Loucy (cell line): Measurements from ENCODE around the gene HEPHL1.

ENCODE experiments used
- H2AFZ ChIP-seq: fragments of 200-600 bp; sonication (generic); 2 replicates; pipeline ENCODE4 v1.6.0; 2016; ENCODE audit warnings: antibody characterized with exemption, mild to moderate bottlenecking, low read length, moderate library complexity
- H3F3A ChIP-seq: fragments of 200-600 bp; 2 replicates; pipeline ENCODE4 v1.6.0; 2016; ENCODE audit warnings: antibody characterized with exemption, low read depth, mild to moderate bottlenecking
- H3K27me3 ChIP-seq: fragments of 200-600 bp; sonication (generic); 2 replicates; pipeline ENCODE4 v1.6.1; 2014; ENCODE audit warnings: low read length, mild to moderate bottlenecking; ENCODE audit not compliant: insufficient read depth, poor library complexity, severe bottlenecking
- H3K36me3 ChIP-seq: fragments of 200-600 bp; sonication (generic); 2 replicates; pipeline ENCODE4 v1.6.1; 2016; ENCODE audit warnings: low read length; ENCODE audit not compliant: insufficient read depth
- H3K4me1 ChIP-seq: fragments of 200-600 bp; sonication (generic); 2 replicates; pipeline ENCODE4 v1.5.1; 2014; ENCODE audit warnings: low read length, mild to moderate bottlenecking; ENCODE audit not compliant: insufficient read depth, poor library complexity, severe bottlenecking
- H3K4me2 ChIP-seq: fragments of 200-600 bp; sonication (generic); 2 replicates; pipeline ENCODE4 v1.6.0; 2014; ENCODE audit warnings: antibody characterized with exemption, low read length, low read depth, mild to moderate bottlenecking; ENCODE audit not compliant: poor library complexity, severe bottlenecking
- H3K4me3 ChIP-seq: fragments of 200-600 bp; sonication (generic); 2 replicates; pipeline ENCODE4 v1.5.1; 2014; ENCODE audit warnings: low read length, mild to moderate bottlenecking, mixed read lengths; ENCODE audit not compliant: poor library complexity, severe bottlenecking
- H3K79me2 ChIP-seq: fragments of 200-600 bp; sonication (generic); 2 replicates; pipeline ENCODE4 v1.6.1; 2014; ENCODE audit warnings: low read length; ENCODE audit not compliant: insufficient read depth
- H3K9ac ChIP-seq: fragments of 200-600 bp; sonication (generic); 2 replicates; pipeline ENCODE4 v1.6.0; 2014; ENCODE audit warnings: mild to moderate bottlenecking, low read depth, low read length, moderate library complexity; ENCODE audit not compliant: poor library complexity, severe bottlenecking
- H3K9me2 ChIP-seq: fragments of 200-600 bp; sonication (generic); replicated peaks from 2 replicates; pipeline ENCODE4 v1.6.1; 2016; ENCODE audit warnings: low read depth, low read length, mixed read lengths
- H3K9me3 ChIP-seq: fragments of 200-600 bp; sonication (generic); 2 replicates; pipeline ENCODE4 v1.6.1; 2014; ENCODE audit warnings: mild to moderate bottlenecking, antibody characterized with exemption, low read length, low read depth; ENCODE audit not compliant: insufficient read depth
- H4K20me1 ChIP-seq: fragments of 200-600 bp; sonication (generic); 2 replicates; pipeline ENCODE4 v1.6.0; 2014; ENCODE audit warnings: antibody characterized with exemption, low read length, mild to moderate bottlenecking; ENCODE audit not compliant: insufficient read depth, poor library complexity, severe bottlenecking
- EZH2phosphoT487 ChIP-seq: fragments of 200-600 bp; IDR thresholded peaks from 2 replicates; pipeline ENCODE4 v1.6.1; 2018; ENCODE audit warnings: antibody characterized with exemption, mild to moderate bottlenecking, moderate library complexity, borderline replicate concordance
- TF ChIP-seq, protein P1 (sequence below): fragments of 200-600 bp; sonication (generic); conservative IDR thresholded peaks from 2 replicates; pipeline ENCODE4 v1.5.1; 2014; ENCODE audit warnings: mild to moderate bottlenecking, antibody characterized with exemption, low read length

HEPHL1 gene

DNA sequence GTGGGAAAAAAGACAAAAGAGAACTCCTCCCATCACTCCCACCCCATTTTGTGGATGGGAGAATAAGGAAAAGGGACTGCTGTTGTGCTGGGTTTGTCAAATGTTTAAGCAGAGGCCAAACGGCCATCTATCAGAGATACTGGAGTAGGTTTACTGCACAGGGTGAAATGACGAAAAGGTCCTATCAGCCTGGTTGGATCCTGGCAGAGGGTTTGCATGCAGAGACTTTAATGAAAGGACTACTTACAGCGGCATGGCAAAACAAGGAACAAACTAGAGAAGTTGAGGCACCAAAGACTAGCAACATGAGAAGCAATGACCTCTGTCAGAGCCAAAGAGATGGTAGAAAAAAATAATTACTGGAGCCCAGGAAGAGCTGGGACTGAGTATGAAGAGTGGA, 32.2 kb upstream of the HEPHL1 start:
- Histone ChIP-seq H2AFZ (no peak overlapping the region), H3K4me2 (no peak overlapping the region), H3K9me3 (no peaks in the 10 kb centered on the region), H3K27me3 (no peaks in the 10 kb centered on the region), H3K9ac (no peak overlapping the region), H4K20me1 (no peaks in the 10 kb centered on the region), H3K36me3 (no peaks in the 10 kb centered on the region), H3K4me3 (no peak overlapping the region), H3F3A (no peaks in the 10 kb centered on the region), H3K9me2 (no peaks in the 10 kb centered on the region), H3K4me1 (no peaks in the 10 kb centered on the region), H3K79me2 (no peaks in the 10 kb centered on the region)
- TF ChIP-seq, protein P1, sequence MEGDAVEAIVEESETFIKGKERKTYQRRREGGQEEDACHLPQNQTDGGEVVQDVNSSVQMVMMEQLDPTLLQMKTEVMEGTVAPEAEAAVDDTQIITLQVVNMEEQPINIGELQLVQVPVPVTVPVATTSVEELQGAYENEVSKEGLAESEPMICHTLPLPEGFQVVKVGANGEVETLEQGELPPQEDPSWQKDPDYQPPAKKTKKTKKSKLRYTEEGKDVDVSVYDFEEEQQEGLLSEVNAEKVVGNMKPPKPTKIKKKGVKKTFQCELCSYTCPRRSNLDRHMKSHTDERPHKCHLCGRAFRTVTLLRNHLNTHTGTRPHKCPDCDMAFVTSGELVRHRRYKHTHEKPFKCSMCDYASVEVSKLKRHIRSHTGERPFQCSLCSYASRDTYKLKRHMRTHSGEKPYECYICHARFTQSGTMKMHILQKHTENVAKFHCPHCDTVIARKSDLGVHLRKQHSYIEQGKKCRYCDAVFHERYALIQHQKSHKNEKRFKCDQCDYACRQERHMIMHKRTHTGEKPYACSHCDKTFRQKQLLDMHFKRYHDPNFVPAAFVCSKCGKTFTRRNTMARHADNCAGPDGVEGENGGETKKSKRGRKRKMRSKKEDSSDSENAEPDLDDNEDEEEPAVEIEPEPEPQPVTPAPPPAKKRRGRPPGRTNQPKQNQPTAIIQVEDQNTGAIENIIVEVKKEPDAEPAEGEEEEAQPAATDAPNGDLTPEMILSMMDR: no peak
- TF ChIP-seq EZH2phosphoT487: no peak

DNA sequence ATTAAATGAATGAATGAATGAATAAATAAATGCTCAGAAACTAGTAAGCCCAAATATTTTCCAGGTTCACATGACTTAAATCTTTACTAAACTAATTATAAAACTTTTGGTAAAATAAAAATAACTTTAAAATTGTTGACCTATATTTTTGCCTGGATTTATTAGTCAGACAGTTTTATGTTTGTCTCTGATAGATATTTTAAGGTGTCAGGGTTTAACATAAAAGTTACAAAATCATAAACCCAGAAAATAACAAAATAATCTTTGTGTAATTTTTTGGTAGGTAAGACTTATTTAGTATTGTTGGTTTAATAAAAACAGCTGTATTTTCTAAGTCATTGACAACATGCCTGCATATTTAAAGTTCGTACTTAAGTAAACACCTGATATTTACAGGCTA, 27.4 kb upstream of the HEPHL1 start:
- Histone ChIP-seq H3K36me3 (no peaks in the 10 kb centered on the region), H3K4me3 (no peak overlapping the region), H4K20me1 (no peaks in the 10 kb centered on the region), H3F3A (no peaks in the 10 kb centered on the region), H3K9me3 (no peaks in the 10 kb centered on the region), H3K4me2 (no peak overlapping the region), H3K4me1 (no peaks in the 10 kb centered on the region), H2AFZ (no peak overlapping the region), H3K79me2 (no peaks in the 10 kb centered on the region), H3K9me2 (no peaks in the 10 kb centered on the region), H3K27me3 (no peaks in the 10 kb centered on the region), H3K9ac (no peak overlapping the region)
- no peak for TF ChIP-seq EZH2phosphoT487
- TF ChIP-seq, protein P1: no peak

DNA sequence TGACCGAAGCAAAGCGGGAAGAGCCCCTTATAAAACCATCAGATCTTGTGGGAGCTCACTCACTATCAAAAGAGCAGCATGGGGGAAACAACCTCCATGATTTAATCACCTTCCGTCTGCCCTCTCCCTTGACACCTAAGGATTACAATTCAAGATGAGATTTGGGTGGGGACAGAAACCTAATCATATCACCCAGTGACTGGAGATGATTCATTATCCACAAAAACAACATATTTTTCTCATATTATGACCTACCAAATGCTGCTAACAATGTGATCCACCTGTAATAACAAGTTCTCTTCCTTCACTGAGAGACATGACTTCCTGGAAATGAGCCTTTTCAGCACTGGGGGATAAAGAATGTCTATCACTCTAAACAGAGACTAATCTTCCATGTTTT, 23.4 kb upstream of the HEPHL1 start:
- Histone ChIP-seq H3K4me1 (no peaks in the 10 kb centered on the region), H3K9me3 (no peaks in the 10 kb centered on the region)
- TF ChIP-seq EZH2phosphoT487: no peak
- TF ChIP-seq, protein P1: no peak

More for the DNA sequence above, 23.4 kb upstream of the HEPHL1 start:
- H3K4me2 ChIP-seq: no peak overlapping the region
- H2AFZ ChIP-seq: no peak overlapping the region
- no peaks in the 10 kb centered on the region for H3F3A ChIP-seq
- no peak overlapping the region for H3K9ac ChIP-seq
- H3K4me3 ChIP-seq: no peak overlapping the region
- no peaks in the 10 kb centered on the region for H4K20me1 ChIP-seq
- H3K27me3 ChIP-seq: no peaks in the 10 kb centered on the region
- H3K36me3 ChIP-seq: no peaks in the 10 kb centered on the region
- H3K9me2 ChIP-seq: no peaks in the 10 kb centered on the region
- no peaks in the 10 kb centered on the region for H3K79me2 ChIP-seq
